Measurements from ENCODE around the gene CANT1. TPM values are rescaled to one million over a fixed set of nuclear protein-coding genes. Genes with fewer than 3 reads are reported as not detected.

Gene CANT1
- total and polyA plus RNA-seq, 8 donors, result 16.6 to 151 (median 40.7) TPM

GRCh38 chr17:79019632-79020584, 10.3 kb upstream of the CANT1 start:
- peak overlapping the region; percentile 10 to 76 (median 71) for H3K27ac ChIP-seq
- peaks cover 0 to 22% (median 15%) of the 10 kb centered on the region in 3 donors for H3K27me3 ChIP-seq
- no peaks in the 10 kb centered on the region for H3K36me3 ChIP-seq
- H3K9me3 ChIP-seq, result no peaks in the 10 kb centered on the region
- peak; percentile 70 to 71 for DNase-seq
- peak overlapping the region in 1 of 4 donors; percentile 27 for H3K4me3 ChIP-seq
- no peak for TF ChIP-seq POLR2A (IDR thresholded peaks at IDR 0.05)
- TF ChIP-seq POLR2AphosphoS5 (IDR thresholded peaks at IDR 0.05), result peak; percentile 26 to 56 (median 31)
- peak; percentile 62 for TF ChIP-seq EP300 (IDR thresholded peaks at IDR 0.05)
- peak in 5 of 7 experiments; percentile 37 to 60 (median 53) for TF ChIP-seq CTCF (IDR thresholded peaks at IDR 0.05)
- intact Hi-C loops (cut with DNase I; ENCODE audit: low total_unique reads), result no loop called here
- 13 to 30% (median 19%) methylated on average over 19 of the region's 19 CpGs for WGBS, 5 donors
- peaks cover 52 to 62% (median 57%) of the 10 kb centered on the region in 4 donors for H3K4me1 ChIP-seq

- intact Hi-C loops (cut with DNase I; ENCODE audit: low total_unique reads), result no loop called here
- DNase-seq, result no peak
- no peak overlapping the region for H3K4me3 ChIP-seq
- no peak for TF ChIP-seq POLR2AphosphoS5 (IDR thresholded peaks at IDR 0.05)
- TF ChIP-seq POLR2A (IDR thresholded peaks at IDR 0.05), result no peak
- TF ChIP-seq EP300 (IDR thresholded peaks at IDR 0.05), result no peak
- TF ChIP-seq CTCF (IDR thresholded peaks at IDR 0.05), result no peak
- peak overlapping the region in 4 of 5 donors; percentile 63 to 76 (median 73) for H3K27ac ChIP-seq
- H3K9me3 ChIP-seq, result no peaks in the 10 kb centered on the region
- H3K4me1 ChIP-seq, result peaks cover 45 to 55% (median 50%) of the 10 kb centered on the region in 4 donors
- peaks cover 0 to 16% (median 8%) of the 10 kb centered on the region in 3 donors for H3K27me3 ChIP-seq
- no peaks in the 10 kb centered on the region for H3K36me3 ChIP-seq
- WGBS, 5 donors, result 26 to 59% (median 45%) methylated on average over 2 of the region's 2 CpGs
Measured at GRCh38 chr17:79019261-79019631, 9.7 kb upstream of the CANT1 start.

GRCh38 chr17:79018370-79018695, 8.8 kb upstream of the CANT1 start:
- H3K27ac ChIP-seq, result no peak overlapping the region
- 88 to 99% (median 92%) methylated on average over 3 of the region's 3 CpGs for WGBS, 5 donors
- H3K36me3 ChIP-seq, result no peaks in the 10 kb centered on the region
- TF ChIP-seq POLR2AphosphoS5 (IDR thresholded peaks at IDR 0.05) (no peak), CTCF (IDR thresholded peaks at IDR 0.05) (no peak), EP300 (IDR thresholded peaks at IDR 0.05) (no peak), POLR2A (IDR thresholded peaks at IDR 0.05) (no peak)
- peaks cover 0 to 7% (median 0%) of the 10 kb centered on the region in 3 donors for H3K27me3 ChIP-seq
- intact Hi-C loops (cut with DNase I; ENCODE audit: low total_unique reads), result no loop called here
- no peaks in the 10 kb centered on the region for H3K9me3 ChIP-seq
- no peak overlapping the region for H3K4me3 ChIP-seq
- DNase-seq, result no peak
- H3K4me1 ChIP-seq, result peaks cover 36 to 46% (median 41%) of the 10 kb centered on the region in 4 donors

DNA sequence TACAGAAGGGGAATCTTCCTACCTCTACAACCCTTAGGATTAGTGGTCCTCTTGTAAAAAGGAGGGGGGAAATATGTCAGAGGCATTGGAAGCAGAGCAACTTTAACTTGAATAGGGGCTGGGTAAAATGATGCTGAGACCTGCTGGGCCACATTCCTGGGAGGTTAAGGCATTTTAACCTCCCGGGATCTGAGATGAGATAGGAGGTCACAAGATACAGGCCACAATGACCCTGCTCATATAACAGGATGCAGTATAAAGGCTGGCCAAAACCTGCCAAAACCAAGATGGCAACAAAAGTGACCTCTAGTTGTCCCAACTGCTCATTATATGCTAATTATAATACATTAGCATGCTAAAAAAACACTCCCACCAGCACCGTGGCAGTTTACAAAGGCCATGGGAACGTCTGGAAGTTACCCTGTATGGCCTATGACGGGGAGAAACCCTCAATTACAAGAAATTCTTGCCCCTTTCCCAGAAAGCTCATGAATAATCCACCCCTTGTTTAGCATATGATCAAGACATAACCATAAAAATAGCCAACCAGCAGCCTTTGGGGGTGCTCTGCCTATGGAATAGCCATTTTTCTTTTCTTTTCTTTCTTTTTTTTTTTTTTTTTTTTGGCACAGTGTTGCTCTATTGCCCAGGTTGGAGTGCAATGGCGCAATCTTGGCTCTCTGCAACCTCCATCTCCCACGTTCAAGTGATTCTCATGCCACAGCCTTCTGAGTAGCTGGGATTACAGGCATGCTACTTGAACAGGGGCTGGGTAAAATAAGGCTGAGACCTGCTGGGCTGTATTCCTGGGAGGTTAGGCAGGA, 8.2 kb upstream of the CANT1 start:
- no peak overlapping the region for H3K4me3 ChIP-seq
- intact Hi-C loops (cut with DNase I; ENCODE audit: low total_unique reads), result no loop called here
- WGBS, 5 donors, result 64 to 73% (median 69%) methylated on average over 6 of the region's 6 CpGs
- H3K27ac ChIP-seq, result no peak overlapping the region
- no peak for DNase-seq
- no peak for TF ChIP-seq CTCF (IDR thresholded peaks at IDR 0.05)
- no peaks in the 10 kb centered on the region for H3K9me3 ChIP-seq
- peaks cover 30 to 41% (median 35%) of the 10 kb centered on the region in 4 donors for H3K4me1 ChIP-seq
- no peaks in the 10 kb centered on the region for H3K36me3 ChIP-seq
- peaks cover 0 to 3% (median 0%) of the 10 kb centered on the region in 3 donors for H3K27me3 ChIP-seq

Measured in stomach (tissue), 9 donors.